OCI-LY3 (cell line): Measurements from ENCODE around the gene TCIRG1.

Source experiments
- H2AFZ ChIP-seq: fragments of 200-600, 300-600 bp; shearing (Covaris generic); 2 replicates; pipeline ENCODE4 v1.6.0; 2014; ENCODE audit warnings: antibody characterized with exemption, low read depth, low read length
- H3K27ac ChIP-seq: fragments of 200-600, 300-600 bp; sonication (generic); 2 replicates; pipeline ENCODE4 v1.5.1; 2014; ENCODE audit warnings: mild to moderate bottlenecking, low read length, moderate library complexity, mixed read lengths
- H3K27me3 ChIP-seq: fragments of 200-600, 300-600 bp; sonication (generic); 2 replicates; pipeline ENCODE4 v1.6.1; 2014; ENCODE audit warnings: low read depth, low read length, mixed read lengths
- H3K36me3 ChIP-seq: fragments of 200-600, 300-600 bp; sonication (generic); replicated peaks from 2 replicates; pipeline ENCODE3; 2014; ENCODE audit warnings: low read depth, low read length, mixed read lengths
- H3K4me1 ChIP-seq: fragments of 300-600, 200-600 bp; sonication (generic); 2 replicates; pipeline ENCODE4 v1.6.1; 2014; ENCODE audit warnings: low read length, mixed read lengths
- H3K4me2 ChIP-seq: fragments of 200-600, 300-600 bp; sonication (generic); 2 replicates; pipeline ENCODE4 v1.6.1; 2014; ENCODE audit warnings: low read length, mixed read lengths
- H3K4me3 ChIP-seq: fragments of 300-600, 200-600 bp; sonication (generic); 2 replicates; pipeline ENCODE4 v1.5.1; 2014; ENCODE audit warnings: antibody characterized with exemption, mild to moderate bottlenecking, low read length, moderate library complexity
- H3K79me2 ChIP-seq: fragments of 300-600, 200-600 bp; shearing (Covaris generic); 2 replicates; pipeline ENCODE4 v1.6.1; 2014; ENCODE audit warnings: mild to moderate bottlenecking, low read length, mixed read lengths
- H3K9ac ChIP-seq: fragments of 300-600, 200-600 bp; shearing (Covaris generic); 2 replicates; pipeline ENCODE4 v1.6.0; 2014; ENCODE audit warnings: mild to moderate bottlenecking, low read length, moderate library complexity
- H3K9me3 ChIP-seq: fragments of 200-600, 300-600 bp; shearing (Covaris generic); 2 replicates; pipeline ENCODE4 v1.6.1; 2014; ENCODE audit warnings: low read length, mixed read lengths; ENCODE audit not compliant: insufficient read depth
- H4K20me1 ChIP-seq: fragments of 200-600, 300-600 bp; sonication (generic); 2 replicates; pipeline ENCODE4 v1.6.1; 2016; ENCODE audit warnings: low read length, mixed read lengths; ENCODE audit not compliant: insufficient read depth
- CTCF ChIP-seq: fragments of 200-600, 300-600 bp; sonication (generic); IDR thresholded peaks from 2 replicates; pipeline ENCODE4 v1.5.1; 2014; ENCODE audit warnings: antibody characterized with exemption, low read length, low read depth
- EZH2phosphoT487 ChIP-seq: fragments of 200-600 bp; shearing (Covaris generic); IDR thresholded peaks from 2 replicates; pipeline ENCODE4 v1.6.1; 2018; ENCODE audit warnings: antibody characterized with exemption, mixed run types, low read depth

The TCIRG1 gene

GRCh38 chr11:68006606-68007166 lies 32.1 kb upstream of the TCIRG1 start:
- Histone ChIP-seq H3K27me3 (no peaks in the 10 kb centered on the region), H3K27ac (no peak overlapping the region), H3K9ac (no peak overlapping the region), H3K9me3 (no peaks in the 10 kb centered on the region), H3K36me3 (peaks cover 12% of the 10 kb centered on the region), H3K79me2 (peaks cover 27% of the 10 kb centered on the region), H4K20me1 (no peaks in the 10 kb centered on the region), H3K4me3 (no peak overlapping the region), H3K4me2 (peak overlapping the region; percentile 9), H3K4me1 (peaks cover 60% of the 10 kb centered on the region), H2AFZ (no peak overlapping the region)
- no peak for TF ChIP-seq EZH2phosphoT487
- no peak for TF ChIP-seq CTCF

- Histone ChIP-seq H3K4me1 (peaks cover 50% of the 10 kb centered on the region), H3K27ac (no peak overlapping the region), H3K9ac (peak overlapping the region; percentile 26; the same call in 1 of the 2 replicates), H3K79me2 (peaks cover 16% of the 10 kb centered on the region), H2AFZ (peak overlapping the region; percentile 86; the same call in 1 of the 2 replicates), H3K4me3 (peak overlapping the region; percentile 63; the same call in 1 of the 2 replicates), H3K27me3 (no peaks in the 10 kb centered on the region), H3K4me2 (peak overlapping the region; percentile 70), H4K20me1 (no peaks in the 10 kb centered on the region), H3K36me3 (peaks cover 2% of the 10 kb centered on the region), H3K9me3 (no peaks in the 10 kb centered on the region)
- TF ChIP-seq CTCF = no peak
- TF ChIP-seq EZH2phosphoT487 = no peak
Measured at GRCh38 chr11:68007498-68008380, 31.1 kb upstream of the TCIRG1 start.

GRCh38 chr11:68008381-68009337 lies 30.2 kb upstream of the TCIRG1 start:
- H4K20me1 ChIP-seq = no peaks in the 10 kb centered on the region
- H3K27ac ChIP-seq = peak overlapping the region; percentile 4; the same call in 1 of the 2 replicates
- no peaks in the 10 kb centered on the region for H3K27me3 ChIP-seq
- H3K4me2 ChIP-seq = peak overlapping the region; percentile 70
- peaks cover 47% of the 10 kb centered on the region for H3K4me1 ChIP-seq
- H3K9ac ChIP-seq = peak overlapping the region; percentile 26; the same call in 1 of the 2 replicates
- H3K36me3 ChIP-seq = no peaks in the 10 kb centered on the region
- no peaks in the 10 kb centered on the region for H3K9me3 ChIP-seq
- H3K79me2 ChIP-seq = peaks cover 8% of the 10 kb centered on the region; the same call in 1 of the 2 replicates
- H3K4me3 ChIP-seq = peak overlapping the region; percentile 63
- no peak for TF ChIP-seq EZH2phosphoT487
- no peak for TF ChIP-seq CTCF
- H2AFZ ChIP-seq = peak overlapping the region; percentile 86; the same call in 1 of the 2 replicates
